Kidney epithelial cell (primary cell): ENCODE measurements around the gene M1AP. TPM values are rescaled to one million over a fixed set of nuclear protein-coding genes. Genes with fewer than 3 reads are reported as not detected.

Experiments used
- DNase-seq: peaks from one replicate; pipeline ENCODE4 v3.0.0-alpha.2; 2010; ENCODE audit warnings: low read depth
- H3K27me3 ChIP-seq: 2 replicates; pipeline ENCODE4 v1.6.0; 2011; ENCODE audit warnings: low read length; ENCODE audit not compliant: control insufficient read depth, insufficient read depth
- H3K36me3 ChIP-seq: 2 replicates; pipeline ENCODE4 v1.5.1; 2011; ENCODE audit warnings: low read length; ENCODE audit not compliant: control insufficient read depth, insufficient read depth
- H3K4me3 ChIP-seq: 2 replicates; pipeline ENCODE4 v1.5.1; 2011; ENCODE audit warnings: low read depth, mild to moderate bottlenecking, control low read depth, low read length
- total RNA-seq: library from RNA; depleted of rRNA; stranded (reverse); fragments of >200 nt; gene quantifications from 2 replicates; pipeline ENCODE4 v1.2.3, GENCODE V29; 2015
- TF ChIP-seq, protein P1 (sequence below): IDR thresholded peaks from 2 replicates; pipeline ENCODE4 v1.5.1; 2011; ENCODE audit warnings: mild to moderate bottlenecking, moderate library complexity, low read length, control low read depth, inconsistent platforms; ENCODE audit not compliant: insufficient read depth, poor library complexity, severe bottlenecking

The M1AP gene
- total RNA-seq, 1 donor from 2014 or later: 1.3 TPM

DNA sequence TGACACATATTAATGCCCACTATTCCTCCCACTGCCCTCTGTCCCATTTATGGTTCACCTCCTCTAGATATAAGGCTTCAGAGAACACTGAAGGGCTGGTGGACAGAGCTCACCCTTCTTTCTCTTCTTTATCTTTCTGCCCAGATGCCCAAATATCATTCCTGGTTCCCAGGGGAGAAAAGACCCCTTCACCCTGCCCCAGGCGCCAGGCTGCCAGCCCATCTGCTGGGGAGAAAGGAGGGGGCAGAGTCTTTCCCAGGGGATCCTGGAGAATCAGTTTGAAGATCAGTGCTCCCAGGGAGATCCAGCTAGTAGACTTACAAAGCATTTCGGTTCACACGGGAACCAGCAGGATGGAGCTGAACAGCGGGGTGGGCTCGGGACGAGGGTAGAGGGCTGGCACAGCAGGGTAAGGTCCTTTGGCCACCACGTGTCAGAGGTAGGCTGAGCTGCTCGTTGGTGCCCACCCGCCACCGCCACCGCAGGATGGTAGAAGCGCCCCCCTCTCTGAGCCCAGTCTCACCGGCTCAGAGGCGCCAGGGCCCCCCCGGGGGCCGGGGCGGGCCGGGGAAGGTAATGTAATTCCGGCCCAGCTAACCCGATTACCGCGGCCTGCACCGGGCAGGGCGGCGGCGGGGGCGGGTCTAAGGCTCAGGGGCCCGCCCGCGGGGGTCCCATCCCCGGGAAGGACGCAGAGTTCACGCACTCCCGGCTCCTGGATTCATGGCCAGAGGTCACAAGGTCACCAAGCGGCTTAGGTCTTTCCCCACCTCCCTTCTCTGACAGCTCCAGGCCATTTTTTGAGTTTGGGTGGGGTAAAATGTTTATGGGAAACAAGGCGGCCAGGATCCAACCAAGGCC is 135.2 kb downstream of the M1AP start:
- Histone ChIP-seq H3K27me3 (peaks cover 67% of the 10 kb centered on the region), H3K4me3 (no peak overlapping the region), H3K36me3 (no peaks in the 10 kb centered on the region)
- no peak for DNase-seq
- TF ChIP-seq, protein P1, sequence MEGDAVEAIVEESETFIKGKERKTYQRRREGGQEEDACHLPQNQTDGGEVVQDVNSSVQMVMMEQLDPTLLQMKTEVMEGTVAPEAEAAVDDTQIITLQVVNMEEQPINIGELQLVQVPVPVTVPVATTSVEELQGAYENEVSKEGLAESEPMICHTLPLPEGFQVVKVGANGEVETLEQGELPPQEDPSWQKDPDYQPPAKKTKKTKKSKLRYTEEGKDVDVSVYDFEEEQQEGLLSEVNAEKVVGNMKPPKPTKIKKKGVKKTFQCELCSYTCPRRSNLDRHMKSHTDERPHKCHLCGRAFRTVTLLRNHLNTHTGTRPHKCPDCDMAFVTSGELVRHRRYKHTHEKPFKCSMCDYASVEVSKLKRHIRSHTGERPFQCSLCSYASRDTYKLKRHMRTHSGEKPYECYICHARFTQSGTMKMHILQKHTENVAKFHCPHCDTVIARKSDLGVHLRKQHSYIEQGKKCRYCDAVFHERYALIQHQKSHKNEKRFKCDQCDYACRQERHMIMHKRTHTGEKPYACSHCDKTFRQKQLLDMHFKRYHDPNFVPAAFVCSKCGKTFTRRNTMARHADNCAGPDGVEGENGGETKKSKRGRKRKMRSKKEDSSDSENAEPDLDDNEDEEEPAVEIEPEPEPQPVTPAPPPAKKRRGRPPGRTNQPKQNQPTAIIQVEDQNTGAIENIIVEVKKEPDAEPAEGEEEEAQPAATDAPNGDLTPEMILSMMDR: no peak

GRCh38 chr2:74511104-74511989 is 136.8 kb downstream of the M1AP start:
- H3K27me3 ChIP-seq: peaks cover 56% of the 10 kb centered on the region
- DNase-seq: no peak
- no peak overlapping the region for H3K4me3 ChIP-seq
- H3K36me3 ChIP-seq: no peaks in the 10 kb centered on the region
- TF ChIP-seq, protein P1: no peak

- Histone ChIP-seq H3K36me3 (no peaks in the 10 kb centered on the region), H3K27me3 (peaks cover 45% of the 10 kb centered on the region), H3K4me3 (no peak overlapping the region)
- no peak for DNase-seq
- TF ChIP-seq, protein P1: no peak
These were observed 137.9 kb downstream of the M1AP start for GRCh38 chr2:74510272-74510671.

- no peak for DNase-seq
- H3K27me3 ChIP-seq: peaks cover 22% of the 10 kb centered on the region
- H3K4me3 ChIP-seq: peak overlapping the region; percentile 89
- TF ChIP-seq, protein P1: no peak
- H3K36me3 ChIP-seq: no peaks in the 10 kb centered on the region
These were observed 140.1 kb downstream of the M1AP start for GRCh38 chr2:74507926-74508520.

Other genes starting within 250 kb of the M1AP start
- gene C2orf81, start 226.7 kb downstream of the M1AP start, total RNA-seq: 3.0 and 4.3 TPM in 2 replicates
- 24.6 and 28.0 TPM in 2 replicates for gene WDR54, start 226.6 kb downstream of the M1AP start, total RNA-seq
- 88.4 and 103 TPM in 2 replicates for gene RTKN, start 206.4 kb downstream of the M1AP start, total RNA-seq
- gene INO80B, start 193.2 kb downstream of the M1AP start, total RNA-seq: 20.6 and 31.3 TPM in 2 replicates
- 78.9 and 96.9 TPM in 2 replicates for gene WBP1, start 189.9 kb downstream of the M1AP start, total RNA-seq
- 68.1 and 70.9 TPM in 2 replicates for gene MOGS, start 182.9 kb downstream of the M1AP start, total RNA-seq
- gene MRPL53, start 175.7 kb downstream of the M1AP start, total RNA-seq: 18.7 and 24.6 TPM in 2 replicates
- gene CCDC142, start 165.3 kb downstream of the M1AP start, total RNA-seq: 4.4 and 9.5 TPM in 2 replicates
- 19.1 and 20.3 TPM in 2 replicates for gene TTC31, start 165.2 kb downstream of the M1AP start, total RNA-seq
- gene LBX2, start 148.7 kb downstream of the M1AP start, total RNA-seq: 1.9 and 3.4 TPM in 2 replicates
- 17.1 and 19.3 TPM in 2 replicates for gene PCGF1, start 140.6 kb downstream of the M1AP start, total RNA-seq
- gene TLX2, start 133.9 kb downstream of the M1AP start, total RNA-seq: 0.27 TPM in 1 of 2 replicates, not detected in the other
- gene DQX1, start 122.1 kb downstream of the M1AP start, total RNA-seq: not detected in 2 replicates
- 143 TPM in 2 replicates for gene AUP1, start 118.6 kb downstream of the M1AP start, total RNA-seq
- gene HTRA2, start 118.4 kb downstream of the M1AP start, total RNA-seq: 35.1 and 36.0 TPM in 2 replicates
- gene LOXL3, start 94.4 kb downstream of the M1AP start, total RNA-seq: 3.3 and 4.2 TPM in 2 replicates
- 23.6 and 27.7 TPM in 2 replicates for gene DOK1, start 93.6 kb downstream of the M1AP start, total RNA-seq
- 11.2 and 16.4 TPM in 2 replicates for gene SEMA4F, start 5.9 kb upstream of the M1AP start, total RNA-seq
- gene HK2, start 185.8 kb upstream of the M1AP start, total RNA-seq: 19.6 and 20.7 TPM in 2 replicates